ENCODE results near the gene ATP6V1C2. TPM values are rescaled to one million over a fixed set of nuclear protein-coding genes. Genes with fewer than 3 reads are reported as not detected.

Gene ATP6V1C2
- total RNA-seq, 1 experiment from 2014 or later = 2.0 TPM

- peaks cover 0 to 6% of the 10 kb centered on the region in 2 experiments; a peak in 1 of 4 replicates for H3K4me1 ChIP-seq (ENCODE audit: control insufficient read depth in 1 of 2, insufficient read depth in 2 of 2, low read length in 2 of 2)
- no peak for TF ChIP-seq ZBTB33 (IDR thresholded peaks at IDR 0.05; ENCODE audit: extremely low read depth, insufficient replicate concordance, low read length)
- TF ChIP-seq, protein P1, sequence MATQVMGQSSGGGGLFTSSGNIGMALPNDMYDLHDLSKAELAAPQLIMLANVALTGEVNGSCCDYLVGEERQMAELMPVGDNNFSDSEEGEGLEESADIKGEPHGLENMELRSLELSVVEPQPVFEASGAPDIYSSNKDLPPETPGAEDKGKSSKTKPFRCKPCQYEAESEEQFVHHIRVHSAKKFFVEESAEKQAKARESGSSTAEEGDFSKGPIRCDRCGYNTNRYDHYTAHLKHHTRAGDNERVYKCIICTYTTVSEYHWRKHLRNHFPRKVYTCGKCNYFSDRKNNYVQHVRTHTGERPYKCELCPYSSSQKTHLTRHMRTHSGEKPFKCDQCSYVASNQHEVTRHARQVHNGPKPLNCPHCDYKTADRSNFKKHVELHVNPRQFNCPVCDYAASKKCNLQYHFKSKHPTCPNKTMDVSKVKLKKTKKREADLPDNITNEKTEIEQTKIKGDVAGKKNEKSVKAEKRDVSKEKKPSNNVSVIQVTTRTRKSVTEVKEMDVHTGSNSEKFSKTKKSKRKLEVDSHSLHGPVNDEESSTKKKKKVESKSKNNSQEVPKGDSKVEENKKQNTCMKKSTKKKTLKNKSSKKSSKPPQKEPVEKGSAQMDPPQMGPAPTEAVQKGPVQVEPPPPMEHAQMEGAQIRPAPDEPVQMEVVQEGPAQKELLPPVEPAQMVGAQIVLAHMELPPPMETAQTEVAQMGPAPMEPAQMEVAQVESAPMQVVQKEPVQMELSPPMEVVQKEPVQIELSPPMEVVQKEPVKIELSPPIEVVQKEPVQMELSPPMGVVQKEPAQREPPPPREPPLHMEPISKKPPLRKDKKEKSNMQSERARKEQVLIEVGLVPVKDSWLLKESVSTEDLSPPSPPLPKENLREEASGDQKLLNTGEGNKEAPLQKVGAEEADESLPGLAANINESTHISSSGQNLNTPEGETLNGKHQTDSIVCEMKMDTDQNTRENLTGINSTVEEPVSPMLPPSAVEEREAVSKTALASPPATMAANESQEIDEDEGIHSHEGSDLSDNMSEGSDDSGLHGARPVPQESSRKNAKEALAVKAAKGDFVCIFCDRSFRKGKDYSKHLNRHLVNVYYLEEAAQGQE (IDR thresholded peaks at IDR 0.05; ENCODE audit: low read depth) = no peak
- no peak for TF ChIP-seq EZH2 (IDR thresholded peaks at IDR 0.05)
- TF ChIP-seq FOSL1 (IDR thresholded peaks at IDR 0.05; ENCODE audit: low read depth) = no peak
- no peak for TF ChIP-seq ELF1 (IDR thresholded peaks at IDR 0.05; ENCODE audit: borderline replicate concordance, low read depth)
- TF ChIP-seq MAX (IDR thresholded peaks at IDR 0.05) = no peak
- no peak for TF ChIP-seq POLR2AphosphoS5 (IDR thresholded peaks at IDR 0.05; ENCODE audit: low read depth, low read length)
- TF ChIP-seq SP1 (IDR thresholded peaks at IDR 0.05; ENCODE audit: low read depth) = no peak
- no peak for TF ChIP-seq EZH2phosphoT487 (IDR thresholded peaks at IDR 0.05; ENCODE audit: borderline replicate concordance)
- TF ChIP-seq CEBPB (IDR thresholded peaks at IDR 0.05; ENCODE audit: low read depth) = no peak
- no peak for TF ChIP-seq CBX3 (IDR thresholded peaks at IDR 0.05; ENCODE audit: low read depth)
- TF ChIP-seq TCF7L2 (IDR thresholded peaks at IDR 0.05; ENCODE audit: borderline replicate concordance, extremely low read depth, insufficient read depth, insufficient read length) = no peak
- no peak for TF ChIP-seq SIN3A (IDR thresholded peaks at IDR 0.05; ENCODE audit: low read depth)
- no peak for TF ChIP-seq POLR2A (IDR thresholded peaks at IDR 0.05; ENCODE audit: borderline replicate concordance, extremely low read depth, insufficient read depth, insufficient read length)
- no peak overlapping the region for H3K27ac ChIP-seq (ENCODE audit: low read depth, low read length)
- intact Hi-C loops (cut with micrococcal nuclease) = no loop called here
- H3K4me2 ChIP-seq (ENCODE audit: low read length) = no peak overlapping the region
- no peaks in the 10 kb centered on the region for H3K9me2 ChIP-seq (ENCODE audit: insufficient read depth)
- POLR2A ChIA-PET = no interaction called here
- H3K4me3 ChIP-seq (replicated peaks in 1 of 2; ENCODE audit: low read depth in 1 of 2, low read length in 2 of 2) = no peak overlapping the region
- H3K27me3 ChIP-seq (ENCODE audit: insufficient read depth, low read length) = no peaks in the 10 kb centered on the region
- no peak overlapping the region for H2AFZ ChIP-seq (ENCODE audit: low read depth, low read length, poor library complexity, severe bottlenecking)
- H3K79me2 ChIP-seq (ENCODE audit: insufficient read depth, low read length) = no peaks in the 10 kb centered on the region
- H4K20me1 ChIP-seq (ENCODE audit: insufficient read depth) = no peaks in the 10 kb centered on the region
- no peak for DNase-seq (ENCODE audit: low read depth, low spot score)
- BruUV-seq (replicated peaks) = no TSS peak
- no peak for ATAC-seq
- H3K9ac ChIP-seq (ENCODE audit: low read length) = no peak overlapping the region
- H3K36me3 ChIP-seq (ENCODE audit: control insufficient read depth in 1 of 2, insufficient read depth in 2 of 2, low read length in 2 of 2) = no peaks in the 10 kb centered on the region
- H3K9me3 ChIP-seq (ENCODE audit: control insufficient read depth in 1 of 2, insufficient read depth in 1 of 2, low read depth in 1 of 2, low read length in 2 of 2) = no peaks in the 10 kb centered on the region
- RAD21 ChIA-PET (ENCODE audit: low non-redundant PET in 1 of 2, low total read pairs in 2 of 2, uncharacterized antibody in 2 of 2, unreplicated experiment in 2 of 2) = no interaction called here
- CTCF ChIA-PET = no interaction called here
Observed at GRCh38 chr2:10740226-10740625, 18.8 kb downstream of the ATP6V1C2 start.

Measured in HCT116 (cell line).